HepG2 (cell line): ENCODE measurements around the gene NTSR2. TPM values are rescaled to one million over a fixed set of nuclear protein-coding genes. Genes with fewer than 3 reads are reported as not detected.

ENCODE experiments used
- ARID2 ChIP-seq: sonication (generic); formaldehyde crosslinking; IDR thresholded peaks from 2 replicates; pipeline ENCODE4 v1.8.1; 2022; ENCODE audit warnings: mild to moderate bottlenecking, missing genetic modification reagents, borderline replicate concordance
- BCL6 ChIP-seq: IDR thresholded peaks from 2 replicates; pipeline ENCODE4 v1.6.1; 2016; ENCODE audit warnings: missing genetic modification reagents, missing compliant biosample characterization
- ETS1 ChIP-seq: sonication (generic); formaldehyde crosslinking; IDR thresholded peaks from 2 replicates; pipeline ENCODE4 v1.4.0; 2020; ENCODE audit warnings: missing genetic modification reagents
- GTF3A ChIP-seq: sonication (generic); formaldehyde crosslinking; conservative IDR thresholded peaks from 2 replicates; pipeline ENCODE4 v1.4.0; 2020; ENCODE audit warnings: mild to moderate bottlenecking, missing genetic modification reagents
- HDAC2 ChIP-seq: sonication (generic); formaldehyde crosslinking; IDR thresholded peaks from 2 replicates; pipeline ENCODE4 v1.4.0; 2020; ENCODE audit warnings: missing genetic modification reagents
- HOXA9 ChIP-seq: sonication (generic); formaldehyde crosslinking; IDR thresholded peaks from 2 replicates; pipeline ENCODE4 v1.8.1; 2022; ENCODE audit warnings: missing genetic modification reagents, mild to moderate bottlenecking, moderate library complexity, borderline replicate concordance
- KMT2A ChIP-seq: sonication (generic); formaldehyde crosslinking; IDR thresholded peaks from 2 replicates; pipeline ENCODE4 v1.4.0; 2020; ENCODE audit warnings: missing genetic modification reagents
- MYNN ChIP-seq: sonication (generic); formaldehyde crosslinking; IDR thresholded peaks from 2 replicates; pipeline ENCODE4 v1.4.0; 2020; ENCODE audit warnings: mild to moderate bottlenecking, low read depth, missing genetic modification reagents
- ONECUT2 ChIP-seq: sonication (generic); formaldehyde crosslinking; IDR thresholded peaks from 2 replicates; pipeline ENCODE4 v1.4.0; 2020; ENCODE audit warnings: missing genetic modification reagents
- PCBP2 ChIP-seq: fragments of 200-400 bp; formaldehyde crosslinking; optimal IDR thresholded peaks from 2 replicates; pipeline ENCODE3; 2018; ENCODE audit warnings: low read length, low read depth; ENCODE audit not compliant: poor library complexity, severe bottlenecking
- PHB2 ChIP-seq: fragments of 450-650 bp; IDR thresholded peaks from 2 replicates; pipeline ENCODE4 v1.6.1; 2018; ENCODE audit not compliant: partially characterized antibody
- RBAK ChIP-seq: sonication (generic); formaldehyde crosslinking; IDR thresholded peaks from 2 replicates; pipeline ENCODE4 v1.5.1; 2020; ENCODE audit warnings: mild to moderate bottlenecking, missing genetic modification reagents
- SP4 ChIP-seq: sonication (generic); formaldehyde crosslinking; IDR thresholded peaks from 2 replicates; pipeline ENCODE4 v1.8.1; 2023; ENCODE audit warnings: mild to moderate bottlenecking, missing genetic modification reagents
- TFE3 ChIP-seq: IDR thresholded peaks from 2 replicates; pipeline ENCODE4 v1.6.1; 2016
- ZNF12 ChIP-seq: sonication (generic); formaldehyde crosslinking; IDR thresholded peaks from 2 replicates; pipeline ENCODE4 v1.5.0; 2020; ENCODE audit warnings: missing genetic modification reagents
- ZNF225 ChIP-seq: sonication (generic); formaldehyde crosslinking; IDR thresholded peaks from 2 replicates; pipeline ENCODE4 v1.4.0; 2020; ENCODE audit warnings: mild to moderate bottlenecking, missing genetic modification reagents
- ZNF24 ChIP-seq: fragments of 450-650 bp; IDR thresholded peaks from 2 replicates; pipeline ENCODE4 v1.6.1; 2017; ENCODE audit warnings: antibody characterized with exemption, mild to moderate bottlenecking
- ZNF335 ChIP-seq: sonication (generic); formaldehyde crosslinking; IDR thresholded peaks from 2 replicates; pipeline ENCODE4 v1.4.0; 2020; ENCODE audit warnings: missing genetic modification reagents
- ZNF562 ChIP-seq: sonication (generic); formaldehyde crosslinking; IDR thresholded peaks from 2 replicates; pipeline ENCODE4 v1.8.0; 2022; ENCODE audit warnings: missing genetic modification reagents, borderline replicate concordance
- ZNF687 ChIP-seq: sonication (generic); formaldehyde crosslinking; IDR thresholded peaks from 2 replicates; pipeline ENCODE4 v1.5.1; 2020; ENCODE audit warnings: mild to moderate bottlenecking, missing genetic modification reagents, moderate library complexity
- ZNF713 ChIP-seq: sonication (generic); formaldehyde crosslinking; IDR thresholded peaks from 2 replicates; pipeline ENCODE4 v1.4.0; 2020; ENCODE audit warnings: mild to moderate bottlenecking, missing genetic modification reagents
- ZNF777 ChIP-seq: sonication (generic); formaldehyde crosslinking; IDR thresholded peaks from 2 replicates; pipeline ENCODE4 v1.4.0; 2020; ENCODE audit warnings: missing genetic modification reagents
- ZSCAN12 ChIP-seq: sonication (generic); formaldehyde crosslinking; IDR thresholded peaks from 2 replicates; pipeline ENCODE4 v1.9.0; 2021; ENCODE audit warnings: mild to moderate bottlenecking, missing genetic modification reagents
- polyA plus RNA-seq, 8 experiments: library from polyadenylated mRNA; depleted of rRNA in 3 of 8; stranded (reverse) in 7 of 8; unstranded in 1 of 8; fragments of >200 nt; fragmentation: Illumina TruSeq in 4 of 8; extraction: Trizol in 4 of 8; gene quantifications; 2 replicates each; pipeline versions ENCODE4 v1.2.1 to v1.2.3, GENCODE V29; 2011 to 2016; ENCODE audit warnings: low read depth in 4 of 8, missing spikeins in 1 of 8, mixed read lengths in 1 of 8; ENCODE audit not compliant: insufficient read depth in 1 of 8
- total RNA-seq, 5 experiments: library from RNA; depleted of rRNA; stranded (reverse); fragments of >200 nt; fragmentation: Illumina TruSeq; extraction: Trizol; gene quantifications; 2 replicates each; pipeline ENCODE4 v1.2.3, GENCODE V29; 2016; ENCODE audit warnings: low read depth in 1 of 5

Gene NTSR2
- total and polyA plus RNA-seq, 2 of the 13 experiments (the other 11 are each of a cell fraction or from before 2014, with no cell fraction given) = not detected

- TF ChIP-seq ZNF12 (CRISPR knock-in tag) = peak; percentile 90
- no peak for TF ChIP-seq RBAK (CRISPR knock-in tag)
- TF ChIP-seq BCL6 (CRISPR knock-in tag) = peak; percentile 68
- TF ChIP-seq ZNF777 (CRISPR knock-in tag) = peak; percentile 91
- no peak for TF ChIP-seq GTF3A
- peak; percentile 99 for TF ChIP-seq ZSCAN12 (CRISPR knock-in tag)
- TF ChIP-seq ZNF687 (CRISPR knock-in tag) = peak; percentile 98
- TF ChIP-seq HOXA9 (CRISPR knock-in tag) = peak; percentile 99
- TF ChIP-seq HDAC2 = peak; percentile 97
- peak; percentile 63 for TF ChIP-seq ONECUT2 (CRISPR knock-in tag)
- TF ChIP-seq ZNF713 (CRISPR knock-in tag) = peak; percentile 97; the same call in 1 of the 2 replicates
- peak; percentile 100 for TF ChIP-seq ARID2 (CRISPR knock-in tag)
- peak; percentile 99 for TF ChIP-seq ZNF225 (CRISPR knock-in tag)
- peak; percentile 99 for TF ChIP-seq ETS1 (CRISPR knock-in tag)
- TF ChIP-seq TFE3 (CRISPR knock-in tag) = peak; percentile 95
- TF ChIP-seq ZNF562 = peak; percentile 76; the same call in 1 of the 2 replicates
- TF ChIP-seq KMT2A (CRISPR knock-in tag) = no peak
- no peak for TF ChIP-seq ZNF24
- TF ChIP-seq ZNF335 (CRISPR knock-in tag) = peak; percentile 68; the same call in 1 of the 2 replicates
- TF ChIP-seq SP4 (CRISPR knock-in tag) = peak; percentile 92
- TF ChIP-seq MYNN (CRISPR knock-in tag) = peak; percentile 97
- TF ChIP-seq PCBP2 = no peak
- no peak for TF ChIP-seq PHB2
Measured at GRCh38 chr2:11669454-11670291, at the start of gene NTSR2 (continued).
